Measurements from ENCODE around the gene TEDC1.

The TEDC1 gene

DNA sequence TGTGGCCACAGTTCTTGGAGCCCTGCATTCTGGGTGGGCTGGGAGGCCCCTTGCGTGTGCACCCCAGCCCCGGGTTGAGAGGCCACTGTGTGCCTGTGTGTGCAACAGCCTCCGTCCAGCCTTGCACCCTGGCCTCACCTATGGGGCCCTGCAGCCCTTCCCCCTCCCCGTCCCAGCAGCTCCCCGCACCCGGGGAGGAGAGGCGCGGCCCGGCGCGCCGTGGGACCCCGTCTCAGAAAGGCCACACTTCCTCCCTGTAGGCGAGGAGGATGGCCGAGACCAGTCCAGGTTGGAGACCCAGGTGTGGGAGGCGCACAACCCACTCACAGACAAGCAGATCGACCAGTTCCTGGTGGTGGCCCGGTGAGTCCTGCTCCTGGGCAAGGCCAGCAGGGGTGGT, 33.0 kb upstream of the TEDC1 start:
- DNase-seq: no peak

DNA sequence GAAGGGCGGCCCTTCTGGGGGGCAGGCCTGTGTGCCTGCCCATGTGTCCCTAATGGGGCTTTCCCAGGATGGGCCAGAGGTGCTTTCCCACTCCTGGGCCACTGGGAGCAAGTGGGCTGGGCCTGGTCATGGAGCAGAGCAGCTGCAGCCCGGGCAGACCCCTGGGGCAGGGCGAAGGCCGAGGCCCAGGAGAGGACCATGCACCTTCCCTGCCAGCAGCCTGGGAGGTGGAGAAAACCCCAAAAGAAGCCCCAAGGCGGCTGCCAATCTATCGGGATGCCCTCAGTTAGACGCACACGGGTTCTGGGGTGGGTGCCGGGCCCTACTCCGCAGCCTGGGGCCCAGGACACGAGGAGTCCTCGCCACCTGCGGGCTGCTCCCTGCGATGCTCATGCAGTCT, 32.5 kb upstream of the TEDC1 start:
- DNase-seq: no peak

DNA sequence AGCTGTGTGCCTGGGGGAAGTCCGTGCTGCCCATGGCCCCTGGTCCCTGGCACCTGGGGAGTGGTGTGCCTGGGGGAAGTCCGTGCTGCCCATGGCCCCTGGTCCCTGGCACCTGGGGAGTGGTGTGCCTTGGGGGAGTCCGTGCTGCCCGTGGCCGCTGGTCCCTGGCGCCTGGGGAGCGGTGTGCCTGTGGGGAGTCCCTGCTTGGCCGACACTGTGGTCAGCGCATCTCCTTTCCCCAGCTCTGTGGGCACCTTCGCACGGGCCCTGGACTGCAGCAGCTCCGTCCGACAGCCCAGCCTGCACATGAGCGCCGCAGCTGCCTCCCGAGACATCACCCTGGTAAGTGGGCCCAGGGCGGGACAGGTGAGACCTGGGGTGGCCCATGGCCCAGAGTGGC, 30.9 kb upstream of the TEDC1 start:
- DNase-seq: no peak

DNA sequence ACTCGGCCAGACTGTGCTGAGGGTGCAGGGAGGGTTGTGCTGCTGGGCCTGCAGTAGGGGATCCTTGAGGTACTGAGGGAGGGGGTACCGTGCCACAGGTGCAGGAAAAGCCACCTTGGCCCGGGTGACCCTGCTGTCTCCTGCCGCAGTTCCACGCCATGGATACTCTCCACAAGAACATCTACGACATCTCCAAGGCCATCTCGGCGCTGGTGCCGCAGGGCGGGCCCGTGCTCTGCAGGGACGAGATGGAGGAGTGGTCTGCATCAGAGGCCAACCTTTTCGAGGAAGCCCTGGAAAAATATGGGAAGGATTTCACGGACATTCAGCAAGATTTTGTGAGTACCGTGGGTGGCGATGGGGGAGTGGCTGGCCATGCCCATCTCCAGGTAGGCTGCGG, 30.4 kb upstream of the TEDC1 start:
- no peak for DNase-seq

DNA sequence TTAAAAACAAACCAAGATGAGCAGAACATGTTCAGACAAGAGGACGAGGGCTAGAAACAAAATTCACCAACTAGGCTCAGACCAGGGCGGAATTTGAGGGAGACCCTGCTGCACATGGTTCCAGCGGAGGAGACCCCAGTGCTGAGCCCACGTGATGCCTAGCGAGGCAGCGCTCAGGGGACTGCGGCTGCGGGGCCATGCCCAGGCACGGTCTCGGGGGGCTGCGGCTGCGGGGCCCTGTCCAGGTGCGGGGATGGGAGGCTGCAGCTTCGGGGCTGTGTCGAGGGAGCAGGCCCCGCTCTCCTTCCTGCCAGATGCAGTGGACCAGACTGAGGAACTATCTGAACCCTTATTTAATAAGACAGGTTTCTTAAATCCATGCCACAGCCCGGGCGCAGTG, 29.1 kb upstream of the TEDC1 start:
- DNase-seq: no peak

DNA sequence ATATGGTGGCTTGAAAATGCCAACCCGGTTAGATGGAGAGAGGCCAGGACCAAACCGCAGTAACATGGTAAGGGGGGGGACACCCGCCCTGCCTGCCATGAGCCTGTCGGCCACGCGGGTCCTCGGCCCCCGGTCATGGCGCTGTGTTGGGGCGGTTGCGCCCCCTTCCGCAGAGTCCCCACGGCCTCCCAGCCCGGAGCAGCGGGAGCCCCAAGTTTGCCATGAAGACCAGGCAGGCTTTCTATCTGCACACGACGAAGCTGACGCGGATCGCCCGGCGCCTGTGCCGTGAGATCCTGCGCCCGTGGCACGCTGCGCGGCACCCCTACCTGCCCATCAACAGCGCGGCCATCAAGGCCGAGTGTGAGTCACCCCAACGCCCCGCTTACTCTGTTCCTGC, 26.5 kb upstream of the TEDC1 start:
- DNase-seq: no peak

DNA sequence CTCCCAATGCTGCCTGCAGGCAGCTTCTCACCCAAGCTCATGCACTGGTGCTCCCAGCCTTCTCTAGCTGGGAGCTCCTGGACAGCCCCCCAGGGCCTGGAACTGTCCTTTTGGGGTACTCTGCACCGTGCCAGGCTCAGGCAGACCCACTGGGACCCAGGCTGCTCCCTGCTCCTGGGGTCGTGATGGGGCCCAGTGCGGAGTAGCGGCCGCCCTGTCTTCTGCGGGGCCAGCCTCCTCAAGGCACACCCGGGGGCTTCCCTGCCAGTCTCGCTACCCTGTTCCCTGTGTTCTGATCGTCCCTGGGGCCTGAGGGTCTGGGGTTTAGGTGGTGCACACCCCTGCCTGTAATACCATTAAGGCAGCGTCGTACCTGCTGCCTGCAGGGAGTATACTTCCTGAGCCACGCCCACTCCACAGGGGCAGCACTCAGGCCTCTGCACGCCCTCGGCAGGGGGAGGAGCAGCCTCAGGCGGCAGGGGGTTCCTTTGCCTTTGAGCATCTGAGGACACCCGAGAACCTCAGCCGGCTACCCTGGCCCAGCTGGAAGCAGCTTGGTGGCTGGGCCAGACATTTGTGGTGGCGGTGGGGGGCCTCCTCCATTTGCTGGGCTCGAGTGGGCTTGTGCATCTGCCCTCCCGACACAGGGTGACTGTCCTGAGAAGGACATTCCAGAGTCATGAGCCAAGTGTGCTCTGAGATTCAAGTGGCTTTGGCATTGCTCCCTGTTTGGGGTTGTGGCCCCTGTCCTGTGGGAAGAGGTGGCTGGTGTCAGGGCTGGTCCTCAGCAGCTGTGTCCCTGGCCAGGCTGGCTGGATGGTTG, 25.6 kb upstream of the TEDC1 start:
- no peak for DNase-seq

DNA sequence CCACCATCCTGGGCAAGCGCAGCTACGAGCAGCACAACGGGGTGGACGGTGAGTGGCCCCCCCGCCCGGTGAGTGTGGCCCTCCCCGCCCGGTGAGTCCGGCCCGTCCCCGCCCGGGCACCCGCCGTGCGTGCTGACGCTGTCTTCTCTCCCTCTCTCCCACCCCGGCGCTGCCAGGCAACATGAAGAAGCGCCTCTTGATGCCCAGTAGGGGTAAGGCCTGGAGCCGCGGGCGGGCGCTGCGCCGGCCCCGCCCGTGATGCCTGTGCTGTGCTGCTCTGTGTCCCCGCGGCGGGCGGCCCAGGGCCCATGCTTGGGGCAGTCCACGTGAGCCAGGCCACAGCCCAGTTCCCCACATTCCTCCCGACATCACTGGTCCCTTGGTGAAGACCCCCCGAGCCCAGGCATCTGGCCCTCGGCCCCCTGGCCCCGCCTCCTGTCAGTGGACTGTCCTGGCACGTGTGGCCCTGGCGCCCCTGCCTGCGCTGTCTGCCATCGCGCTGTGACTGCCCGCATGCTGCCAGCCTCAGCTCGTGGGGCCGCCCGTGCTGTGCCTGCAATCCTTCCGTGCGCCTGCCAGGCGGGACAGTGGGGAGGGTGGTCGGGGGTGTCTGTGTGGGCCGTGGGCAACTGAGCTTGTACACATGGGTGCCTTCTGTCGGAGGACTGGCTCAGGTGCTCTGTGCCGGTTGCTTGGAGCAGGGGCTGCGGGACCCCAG, 24.4 kb upstream of the TEDC1 start:
- DNase-seq: no peak

DNA sequence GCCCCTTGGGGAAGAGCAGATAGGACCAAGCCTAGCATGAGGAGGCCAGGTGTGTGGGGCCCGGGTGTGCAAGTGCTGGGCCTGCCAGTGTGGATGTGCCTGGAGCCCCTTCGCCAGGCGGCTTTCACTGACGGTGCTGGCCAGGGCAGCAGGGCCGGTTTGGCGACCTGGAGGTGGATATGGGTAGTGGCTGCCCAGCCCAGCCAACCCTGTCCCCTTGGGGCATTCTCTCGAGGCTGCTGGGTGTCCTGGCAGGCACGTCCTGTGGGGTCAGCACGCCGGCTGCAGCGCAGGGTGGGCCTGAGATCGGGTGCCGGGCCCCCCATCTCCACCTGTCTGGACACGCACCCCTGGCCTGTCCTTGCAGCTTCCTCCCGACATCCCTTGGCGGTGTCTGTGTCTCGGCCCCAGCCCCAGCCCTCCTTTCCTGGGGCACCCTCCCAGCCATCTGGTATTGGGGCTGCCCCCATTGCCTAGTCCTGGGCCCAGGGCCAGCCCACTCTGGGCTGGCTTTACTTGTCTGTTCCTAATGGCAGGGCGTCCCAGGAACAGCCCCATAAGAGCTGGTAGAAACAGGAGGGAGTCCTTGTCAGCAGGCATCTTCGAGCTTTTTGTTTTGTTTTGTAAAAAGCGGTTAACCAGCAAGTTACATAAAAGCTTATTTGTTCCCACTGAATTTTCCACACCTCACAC, 23.7 kb upstream of the TEDC1 start:
- no peak for DNase-seq

DNA sequence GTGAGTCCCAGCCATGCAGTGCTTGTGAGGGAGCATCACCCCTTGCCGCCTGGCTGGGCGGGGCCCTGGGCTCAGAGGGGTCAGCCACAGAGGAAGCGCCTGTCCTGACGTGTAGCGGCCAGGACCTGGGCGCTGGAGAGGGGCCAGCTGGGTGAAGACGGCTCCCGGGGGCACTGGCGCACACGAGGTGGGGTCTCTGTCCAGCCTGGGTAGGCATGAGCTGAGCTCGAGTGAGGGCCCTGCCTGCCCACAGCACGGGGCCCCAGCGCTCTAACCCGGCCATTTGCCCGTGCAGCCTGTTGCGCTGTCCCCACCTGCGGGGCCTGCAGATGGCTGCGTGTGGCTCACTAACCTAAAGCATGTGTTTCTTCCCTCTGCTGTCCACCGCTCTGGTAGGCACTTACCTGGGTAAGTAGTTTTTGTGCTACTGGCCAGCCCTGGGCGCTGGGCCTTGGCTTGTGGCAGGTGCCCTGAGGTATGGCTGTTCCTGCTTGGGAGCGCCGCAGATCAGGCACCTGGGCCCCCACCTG, 23.0 kb upstream of the TEDC1 start:
- DNase-seq: no peak

DNA sequence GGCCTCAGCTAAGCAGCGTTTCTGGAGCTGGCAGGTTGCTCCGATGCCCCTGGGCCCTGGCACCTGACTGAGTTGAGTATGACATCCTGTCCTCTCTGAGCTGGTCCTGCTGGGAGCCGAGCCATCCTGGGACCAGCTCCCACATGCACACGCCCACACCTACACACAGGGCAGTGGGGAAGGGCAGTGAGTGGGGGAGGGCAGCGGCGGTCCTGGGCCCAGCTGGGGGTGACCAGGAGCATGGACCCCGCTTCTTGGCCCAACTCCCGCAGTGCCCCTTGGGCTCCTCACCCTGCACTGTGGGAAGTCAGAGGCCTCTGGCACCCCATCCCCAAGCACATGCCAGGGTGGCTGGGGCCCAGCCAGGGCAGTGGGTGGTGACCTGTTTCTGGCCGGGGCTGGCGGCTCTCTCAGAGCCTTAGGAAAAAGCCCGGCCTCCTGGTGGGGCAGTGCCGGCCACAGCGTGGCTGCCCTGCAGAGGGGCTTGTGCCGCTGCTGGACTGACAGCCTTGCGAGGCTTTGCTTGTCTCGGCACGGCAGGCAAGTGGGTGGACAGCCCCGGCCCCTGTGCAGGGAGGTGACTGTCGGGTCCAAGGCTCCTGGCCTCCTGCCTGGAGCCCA, 22.3 kb upstream of the TEDC1 start:
- no peak for DNase-seq

DNA sequence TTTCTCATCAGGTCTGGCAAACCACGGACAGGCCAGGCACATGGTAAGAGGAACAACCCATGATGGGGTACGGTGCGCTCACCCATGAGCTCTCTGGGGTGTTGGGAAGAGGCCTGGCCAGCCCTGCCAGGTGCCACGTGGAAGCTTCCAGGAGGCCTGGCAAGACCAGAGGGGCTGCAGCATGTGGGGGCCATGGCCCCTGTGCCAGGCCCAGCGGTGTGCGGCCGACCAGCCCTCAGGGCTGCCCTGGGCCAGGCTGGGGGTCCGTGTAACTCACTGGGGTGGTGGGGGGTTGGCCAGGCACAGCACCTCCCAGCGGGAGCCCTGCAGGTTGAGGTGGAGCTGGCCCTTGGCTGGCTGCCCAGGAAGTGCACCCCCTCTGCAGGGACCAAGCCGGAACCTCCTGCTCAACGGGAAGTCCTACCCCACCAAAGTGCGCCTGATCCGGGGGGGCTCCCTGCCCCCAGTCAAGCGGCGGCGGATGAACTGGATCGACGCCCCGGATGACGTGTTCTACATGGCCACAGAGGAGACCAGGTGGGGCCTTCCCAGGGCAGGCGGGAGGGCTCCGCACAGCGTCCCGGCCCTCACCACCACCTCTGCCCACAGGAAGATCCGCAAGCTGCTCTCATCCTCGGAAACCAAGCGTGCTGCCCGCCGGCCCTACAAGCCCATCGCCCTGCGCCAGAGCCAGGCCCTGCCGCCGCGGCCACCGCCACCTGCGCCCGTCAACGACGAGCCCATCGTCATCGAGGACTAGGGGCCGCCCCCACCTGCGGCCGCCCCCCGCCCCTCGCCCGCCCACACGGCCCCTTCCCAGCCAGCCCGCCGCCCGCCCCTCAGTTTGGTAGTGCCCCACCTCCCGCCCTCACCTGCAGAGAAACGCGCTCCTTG, 21.3 kb upstream of the TEDC1 start:
- DNase-seq: no peak

DNA sequence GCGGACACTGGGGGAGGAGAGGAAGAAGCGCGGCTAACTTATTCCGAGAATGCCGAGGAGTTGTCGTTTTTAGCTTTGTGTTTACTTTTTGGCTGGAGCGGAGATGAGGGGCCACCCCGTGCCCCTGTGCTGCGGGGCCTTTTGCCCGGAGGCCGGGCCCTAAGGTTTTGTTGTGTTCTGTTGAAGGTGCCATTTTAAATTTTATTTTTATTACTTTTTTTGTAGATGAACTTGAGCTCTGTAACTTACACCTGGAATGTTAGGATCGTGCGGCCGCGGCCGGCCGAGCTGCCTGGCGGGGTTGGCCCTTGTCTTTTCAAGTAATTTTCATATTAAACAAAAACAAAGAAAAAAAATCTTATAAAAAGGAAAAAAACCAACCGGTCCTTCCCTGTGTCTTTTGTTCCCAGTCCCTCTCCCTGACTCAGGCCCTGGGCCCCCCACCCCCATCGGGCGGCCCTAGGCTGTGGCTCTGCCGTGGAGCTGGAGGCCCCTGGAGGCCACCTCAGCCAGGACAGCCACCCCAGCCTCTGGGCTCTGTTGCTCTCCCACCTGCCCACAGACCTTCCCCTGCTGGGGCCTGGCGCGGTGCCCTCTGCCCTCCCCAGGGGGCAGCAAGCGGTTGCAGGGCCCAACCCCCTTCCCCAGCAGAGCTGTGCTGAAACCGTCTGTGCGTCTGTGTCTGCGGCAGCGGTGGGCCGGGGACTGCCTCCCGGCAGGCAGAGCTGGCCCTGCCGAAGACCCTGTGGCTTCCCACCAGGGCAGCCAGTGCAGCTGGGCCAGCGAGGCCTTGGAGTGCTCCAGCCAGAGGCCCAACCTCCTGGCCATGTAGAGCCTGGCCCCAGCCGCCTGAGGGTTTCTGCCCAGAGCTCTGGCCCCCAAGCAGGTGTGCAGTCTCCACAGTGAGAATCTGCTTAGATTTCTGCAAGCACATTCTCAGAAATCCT, 20.4 kb upstream of the TEDC1 start:
- DNase-seq: no peak

DNA sequence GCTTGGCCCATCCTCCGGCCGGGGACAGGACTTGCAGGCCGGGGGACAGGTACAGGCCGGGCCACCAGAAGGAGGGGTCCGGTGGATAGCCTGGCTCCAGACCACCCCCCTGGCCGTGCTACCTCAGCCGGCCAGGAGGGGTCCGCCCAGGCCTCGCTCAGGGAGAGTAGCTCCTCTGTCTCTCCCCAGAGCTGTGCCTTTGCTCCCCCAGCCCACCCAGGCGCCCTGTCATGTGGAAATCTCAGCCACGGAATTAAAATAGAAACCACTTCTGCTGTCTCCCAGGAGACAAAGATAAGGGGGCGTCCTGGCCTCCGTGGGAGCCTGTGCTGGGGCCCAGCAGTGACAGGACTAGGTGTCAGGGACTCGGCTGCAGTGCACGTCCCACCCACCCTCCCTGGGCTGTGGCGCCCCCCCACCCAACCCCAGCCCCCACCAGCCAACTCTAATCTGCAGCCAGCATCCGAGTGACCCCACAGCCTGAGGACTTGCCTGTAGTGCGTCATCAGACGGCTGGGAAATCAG, 19.7 kb upstream of the TEDC1 start:
- no peak for DNase-seq

DNA sequence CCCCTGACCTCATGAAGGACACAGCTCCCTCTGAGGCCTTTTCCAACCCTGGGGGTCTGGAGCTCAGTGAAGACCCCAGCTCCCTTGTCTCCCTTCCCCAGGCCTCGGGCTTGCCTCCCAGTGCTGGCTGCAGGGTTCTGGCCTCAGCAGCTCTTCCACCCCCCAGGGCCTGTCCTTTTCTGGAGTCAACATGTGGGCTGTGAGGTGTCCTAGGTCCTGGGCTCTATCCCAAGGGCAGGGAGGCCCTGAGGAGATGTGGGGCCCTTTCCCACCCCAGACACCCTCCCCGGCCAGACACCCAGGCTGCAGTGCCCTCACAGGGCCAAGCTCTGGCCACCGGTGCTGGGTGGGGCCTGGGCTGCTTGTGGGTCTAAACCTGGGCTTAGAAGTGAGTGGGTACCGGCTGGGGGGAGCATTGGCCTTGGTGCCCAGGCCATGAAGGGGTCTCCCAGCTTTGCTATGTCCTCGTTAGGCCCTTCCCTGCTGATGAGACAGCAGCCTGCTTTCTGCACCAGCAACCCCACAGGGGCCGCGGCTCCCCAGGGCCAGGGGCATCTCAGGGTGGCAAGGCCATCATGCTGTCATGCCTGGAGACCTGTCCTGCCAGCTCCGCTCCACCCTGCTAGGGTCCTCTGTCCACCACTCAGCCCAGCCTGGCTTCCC, 19.1 kb upstream of the TEDC1 start:
- DNase-seq: no peak

DNA sequence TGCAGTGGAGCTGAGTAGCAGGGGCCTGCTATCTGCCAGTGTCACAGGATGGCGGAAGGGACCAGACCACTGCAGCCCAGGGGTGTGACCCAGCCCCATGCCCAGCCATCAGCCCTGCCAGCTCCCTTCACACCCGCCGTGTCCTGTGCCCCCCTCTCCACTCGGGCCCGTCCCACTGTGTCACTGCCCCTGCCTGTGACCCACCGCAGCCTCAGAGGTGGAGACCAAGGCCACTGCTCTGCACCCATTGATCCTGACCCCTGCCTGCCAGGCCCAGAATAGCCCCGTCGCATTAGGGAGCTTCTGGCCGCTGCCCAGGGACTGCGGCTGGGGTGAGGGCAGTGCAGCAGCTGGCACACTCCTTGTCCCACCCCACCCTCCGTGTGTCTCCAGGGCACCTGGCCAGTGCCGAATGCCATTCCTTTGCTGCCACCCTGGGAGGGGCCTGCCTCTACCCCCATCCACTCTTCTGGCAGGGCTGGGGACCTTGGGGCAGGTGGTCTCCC, 18.5 kb upstream of the TEDC1 start:
- no peak for DNase-seq

DNA sequence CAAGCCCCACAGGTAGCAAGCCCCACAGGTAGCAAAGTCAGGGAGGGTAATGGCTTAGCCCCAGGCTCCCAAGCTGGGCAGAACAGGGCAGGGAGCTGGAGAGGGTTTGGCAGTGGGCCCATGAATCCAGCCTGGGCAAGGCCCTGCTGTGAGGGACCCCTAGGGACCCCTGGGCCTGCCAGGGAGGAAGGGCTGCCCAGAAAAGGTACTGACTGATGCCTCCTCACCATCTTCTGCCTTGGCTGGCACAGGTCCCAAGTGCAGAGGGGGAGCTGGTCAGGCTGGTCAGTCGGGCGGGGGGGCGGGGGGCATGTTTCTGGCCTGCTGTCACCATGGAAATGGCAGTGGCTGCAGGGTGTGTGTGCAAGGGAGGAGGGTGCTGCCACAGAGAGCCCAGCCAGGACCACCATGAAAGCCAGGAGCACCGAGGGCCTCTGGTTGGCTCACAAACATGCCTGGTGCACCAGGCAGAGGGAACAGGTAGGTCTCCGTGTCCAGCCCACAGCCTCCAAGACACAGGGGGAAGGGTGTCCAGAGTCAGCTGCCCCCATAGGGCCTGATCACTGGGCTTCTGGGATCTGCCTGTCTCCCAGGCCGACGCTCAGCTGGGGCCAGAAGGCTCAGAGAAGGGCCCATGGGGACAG, 17.9 kb upstream of the TEDC1 start:
- DNase-seq: no peak

DNA sequence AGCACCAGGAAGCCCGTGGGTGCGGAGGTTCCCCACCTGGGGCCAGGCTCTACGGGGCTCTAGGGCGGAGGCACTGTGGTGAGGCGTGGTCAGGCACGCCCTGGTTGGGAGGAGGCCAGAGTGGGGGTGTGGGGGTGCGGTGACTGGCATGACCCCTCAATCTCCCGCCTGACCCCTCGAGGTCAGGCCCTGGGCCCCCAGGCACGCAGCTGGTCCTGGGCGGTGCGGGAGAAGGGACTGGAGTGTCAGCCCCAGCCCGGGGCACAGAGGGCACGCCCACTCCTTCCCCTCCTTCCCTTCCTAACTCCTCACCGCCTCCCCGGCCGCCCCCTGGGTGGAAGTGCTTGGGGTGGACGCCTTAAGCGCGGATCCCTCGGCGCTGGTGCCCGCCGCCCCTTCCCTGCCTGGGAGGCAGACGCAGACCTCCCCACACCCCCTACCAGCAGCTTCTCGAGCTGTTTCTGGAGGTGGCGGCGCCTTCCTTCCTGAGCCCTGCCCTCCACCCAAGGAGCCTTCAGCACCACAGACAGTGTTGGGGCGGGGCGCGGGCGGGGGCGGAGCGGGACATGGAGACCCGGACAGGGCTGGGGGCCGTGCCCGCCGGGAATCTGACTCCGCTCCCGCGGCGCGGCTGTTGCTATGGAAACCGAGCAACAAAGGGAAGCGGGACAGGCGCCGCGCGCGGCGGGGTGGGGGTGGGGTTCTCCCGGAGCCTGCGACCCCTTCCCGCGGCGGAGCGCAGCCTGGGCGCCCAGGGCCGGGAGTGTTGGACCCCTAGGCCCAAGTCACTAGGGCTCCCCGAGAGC, 17.2 kb upstream of the TEDC1 start:
- peak; percentile 67 for DNase-seq
